HCT116 (cell line): ENCODE data around the gene ATL2.

Experiments
- MAX ChIP-seq: IDR thresholded peaks from 2 replicates; pipeline ENCODE4 v1.6.1; 2012
- POLR2A ChIP-seq: IDR thresholded peaks from 2 replicates; pipeline ENCODE4 v1.7.0; 2011; ENCODE audit warnings: borderline replicate concordance; ENCODE audit not compliant: insufficient read depth, insufficient read length; ENCODE audit errors: extremely low read depth
- REST ChIP-seq: IDR thresholded peaks from 2 replicates; pipeline ENCODE4 v1.6.1; 2012; ENCODE audit warnings: low read depth
- TCF7L2 ChIP-seq: IDR thresholded peaks from 2 replicates; pipeline ENCODE4 v1.7.0; 2011; ENCODE audit warnings: borderline replicate concordance, inconsistent platforms; ENCODE audit not compliant: insufficient read depth, insufficient read length; ENCODE audit errors: extremely low read depth

GRCh38 chr2:38296197-38296780 lies 80.8 kb downstream of the ATL2 start:
- TF ChIP-seq POLR2A (no peak), REST (no peak), MAX (no peak), TCF7L2 (no peak)
